Measurements from ENCODE around the gene CDS2.
A peak's percentile ranks its signal among the peaks of the same experiment; 100 is the strongest.

The CDS2 gene

DNA sequence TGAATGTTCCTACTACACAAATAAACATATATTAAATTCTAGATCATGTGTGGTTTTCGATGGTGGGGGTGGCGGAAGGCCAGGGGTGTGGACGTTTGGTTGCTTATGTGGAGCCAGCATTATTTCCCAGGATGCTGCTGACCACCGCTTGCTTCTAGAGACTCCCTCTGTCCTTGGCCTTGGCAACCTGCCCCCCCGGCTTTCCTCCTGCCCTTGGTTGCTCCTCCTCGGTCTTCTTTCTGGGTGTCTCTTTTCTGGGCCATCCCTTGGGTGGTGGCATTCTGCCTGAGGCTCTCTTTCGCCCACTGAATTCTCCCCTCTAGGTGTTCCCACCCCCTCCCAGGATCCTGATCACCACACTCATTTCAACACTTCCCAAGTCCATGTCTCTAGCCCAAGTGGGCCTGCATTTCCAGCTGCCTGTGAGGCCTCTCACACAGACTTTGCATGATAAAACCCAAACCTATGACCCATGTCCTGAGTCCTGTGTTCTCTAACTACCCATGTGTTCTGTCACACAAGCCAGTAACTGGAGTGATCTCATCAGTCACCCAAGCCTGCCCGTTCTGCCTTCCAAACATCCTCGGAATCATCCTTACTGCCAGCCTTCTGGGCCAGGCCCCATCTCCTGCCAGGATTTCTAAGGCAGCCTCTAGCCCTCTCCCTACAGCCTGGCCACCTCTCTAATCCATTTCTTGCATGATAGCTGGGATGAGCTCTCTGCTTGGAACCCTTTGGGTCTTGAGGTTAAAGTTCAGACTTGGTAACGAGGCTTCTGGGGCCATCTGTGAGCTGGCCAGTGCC lies 71.2 kb downstream of the CDS2 start:
- Histone ChIP-seq H2BK15ac (ENCODE audit: low read length) (no peak overlapping the region), H2BK5ac (ENCODE audit: low read length) (no peak overlapping the region), H2AK5ac (ENCODE audit: low read depth, low read length) (no peak overlapping the region), H3K14ac (ENCODE audit: low read length) (no peak overlapping the region), H2BK12ac (ENCODE audit: low read length) (no peak overlapping the region), H3K9me3 (replicated peaks in 1 of 2; ENCODE audit: control insufficient read depth in 2 of 2, insufficient read depth in 1 of 2, low read depth in 1 of 2, low read length in 2 of 2) (peaks cover 0 to 2% of the 10 kb centered on the region in 2 donors), H3K4me1 (ENCODE audit: control insufficient read depth in 2 of 2, insufficient read depth in 1 of 2, low read depth in 1 of 2, low read length in 2 of 2) (peaks cover 20 to 27% of the 10 kb centered on the region in 2 donors), H3K9ac (ENCODE audit: low read depth, low read length, poor library complexity) (no peak overlapping the region), H3K18ac (ENCODE audit: low read length) (no peak overlapping the region), H3K23ac (ENCODE audit: low read depth, low read length, poor library complexity) (no peak overlapping the region), H3K36me3 (replicated peaks in 1 of 2; ENCODE audit: control insufficient read depth in 2 of 2, insufficient read depth in 2 of 2, low read length in 2 of 2) (peaks cover 18 to 42% of the 10 kb centered on the region in 2 donors), H3K79me1 (ENCODE audit: low read depth, low read length) (peaks cover 5% of the 10 kb centered on the region), H2AFZ (ENCODE audit: low read length) (no peak overlapping the region), H3K27ac (replicated peaks; ENCODE audit: low read length) (no peak overlapping the region), H4K8ac (ENCODE audit: low read depth, low read length) (no peak overlapping the region), H3K4me3 (ENCODE audit: low read length in 2 of 2) (no peak overlapping the region), H2BK120ac (ENCODE audit: low read depth, low read length) (no peak overlapping the region), H3K27me3 (ENCODE audit: control insufficient read depth in 3 of 3, insufficient read depth in 3 of 3, low read depth in 1 of 3, low read length in 3 of 3) (peaks cover 0 to 2% (median 0%) of the 10 kb centered on the region in 3 experiments), H3K4ac (ENCODE audit: low read length) (no peak overlapping the region), H4K91ac (ENCODE audit: low read depth, low read length, poor library complexity) (no peak overlapping the region), H3K4me2 (ENCODE audit: insufficient read depth, low read length, poor library complexity, severe bottlenecking) (no peak overlapping the region)
- no peak for DNase-seq (ENCODE audit: low spot score)
- no CpG with 5 or more reads among the region's 10 CpGs for WGBS, 2 donors (ENCODE audit: extremely low coverage in 2 of 2, insufficient read length in 2 of 2, insufficient replicate concordance in 1 of 2)

- Histone ChIP-seq H3K27me3 (ENCODE audit: control insufficient read depth in 3 of 3, insufficient read depth in 3 of 3, low read depth in 1 of 3, low read length in 3 of 3) (peaks cover 0 to 2% (median 0%) of the 10 kb centered on the region in 3 experiments), H3K14ac (ENCODE audit: low read length) (no peak overlapping the region), H4K91ac (ENCODE audit: low read depth, low read length, poor library complexity) (no peak overlapping the region), H3K79me1 (ENCODE audit: low read depth, low read length) (peaks cover 5% of the 10 kb centered on the region), H3K27ac (replicated peaks; ENCODE audit: low read length) (no peak overlapping the region), H2BK15ac (ENCODE audit: low read length) (no peak overlapping the region), H3K9ac (ENCODE audit: low read depth, low read length, poor library complexity) (no peak overlapping the region), H3K4me2 (ENCODE audit: insufficient read depth, low read length, poor library complexity, severe bottlenecking) (no peak overlapping the region), H2BK120ac (ENCODE audit: low read depth, low read length) (no peak overlapping the region), H3K4me1 (ENCODE audit: control insufficient read depth in 2 of 2, insufficient read depth in 1 of 2, low read depth in 1 of 2, low read length in 2 of 2) (peaks cover 20 to 27% of the 10 kb centered on the region in 2 donors), H2AFZ (ENCODE audit: low read length) (no peak overlapping the region), H3K18ac (ENCODE audit: low read length) (no peak overlapping the region), H3K4ac (ENCODE audit: low read length) (no peak overlapping the region), H2BK12ac (ENCODE audit: low read length) (no peak overlapping the region), H4K8ac (ENCODE audit: low read depth, low read length) (no peak overlapping the region), H2AK5ac (ENCODE audit: low read depth, low read length) (no peak overlapping the region), H3K23ac (ENCODE audit: low read depth, low read length, poor library complexity) (no peak overlapping the region), H3K9me3 (replicated peaks in 1 of 2; ENCODE audit: control insufficient read depth in 2 of 2, insufficient read depth in 1 of 2, low read depth in 1 of 2, low read length in 2 of 2) (peaks cover 0 to 2% of the 10 kb centered on the region in 2 donors), H2BK5ac (ENCODE audit: low read length) (no peak overlapping the region), H3K36me3 (replicated peaks in 1 of 2; ENCODE audit: control insufficient read depth in 2 of 2, insufficient read depth in 2 of 2, low read length in 2 of 2) (peaks cover 18 to 38% of the 10 kb centered on the region in 2 donors), H3K4me3 (ENCODE audit: low read length in 2 of 2) (no peak overlapping the region)
- DNase-seq (ENCODE audit: low spot score), result no peak
- WGBS, 2 donors (ENCODE audit: extremely low coverage in 2 of 2, insufficient read length in 2 of 2, insufficient replicate concordance in 1 of 2), result no CpG with 5 or more reads among the region's 8 CpGs
These were observed 71.8 kb downstream of the CDS2 start for GRCh38 chr20:5198651-5198924.

- H3K9ac ChIP-seq (ENCODE audit: low read depth, low read length, poor library complexity), result no peak overlapping the region
- H4K91ac ChIP-seq (ENCODE audit: low read depth, low read length, poor library complexity), result no peak overlapping the region
- H3K79me1 ChIP-seq (ENCODE audit: low read depth, low read length), result no peaks in the 10 kb centered on the region
- no peak overlapping the region for H2AFZ ChIP-seq (ENCODE audit: low read length)
- no peak overlapping the region for H3K4me2 ChIP-seq (ENCODE audit: insufficient read depth, low read length, poor library complexity, severe bottlenecking)
- H3K4ac ChIP-seq (ENCODE audit: low read length), result no peak overlapping the region
- H2BK15ac ChIP-seq (ENCODE audit: low read length), result no peak overlapping the region
- no peak overlapping the region for H3K23ac ChIP-seq (ENCODE audit: low read depth, low read length, poor library complexity)
- H3K27me3 ChIP-seq (ENCODE audit: control insufficient read depth in 3 of 3, insufficient read depth in 3 of 3, low read depth in 1 of 3, low read length in 3 of 3), result no peaks in the 10 kb centered on the region
- H4K8ac ChIP-seq (ENCODE audit: low read depth, low read length), result no peak overlapping the region
- no peak overlapping the region for H2BK12ac ChIP-seq (ENCODE audit: low read length)
- no CpG with 5 or more reads among the region's 4 CpGs for WGBS, 2 donors (ENCODE audit: extremely low coverage in 2 of 2, insufficient read length in 2 of 2, insufficient replicate concordance in 1 of 2)
- no peak for DNase-seq (ENCODE audit: low spot score)
- H3K18ac ChIP-seq (ENCODE audit: low read length), result no peak overlapping the region
- peaks cover 0 to 2% of the 10 kb centered on the region in 2 donors for H3K9me3 ChIP-seq (replicated peaks in 1 of 2; ENCODE audit: control insufficient read depth in 2 of 2, insufficient read depth in 1 of 2, low read depth in 1 of 2, low read length in 2 of 2)
- no peak overlapping the region for H3K14ac ChIP-seq (ENCODE audit: low read length)
- H2BK5ac ChIP-seq (ENCODE audit: low read length), result no peak overlapping the region
- H3K4me1 ChIP-seq (ENCODE audit: control insufficient read depth in 2 of 2, insufficient read depth in 1 of 2, low read depth in 1 of 2, low read length in 2 of 2), result peaks cover 0 to 4% of the 10 kb centered on the region in 2 donors
- H3K36me3 ChIP-seq (replicated peaks in 1 of 2; ENCODE audit: control insufficient read depth in 2 of 2, insufficient read depth in 2 of 2, low read length in 2 of 2), result peaks cover 4 to 12% of the 10 kb centered on the region in 2 donors
- no peak overlapping the region for H3K4me3 ChIP-seq (ENCODE audit: low read length in 2 of 2)
- no peak overlapping the region for H2BK120ac ChIP-seq (ENCODE audit: low read depth, low read length)
- no peak overlapping the region for H2AK5ac ChIP-seq (ENCODE audit: low read depth, low read length)
- H3K27ac ChIP-seq (replicated peaks; ENCODE audit: low read length), result no peak overlapping the region
These were observed 76.6 kb downstream of the CDS2 start for GRCh38 chr20:5203380-5203779.

GRCh38 chr20:5205348-5206210 lies 78.8 kb downstream of the CDS2 start:
- WGBS, 2 donors (ENCODE audit: extremely low coverage in 2 of 2, insufficient read length in 2 of 2, insufficient replicate concordance in 1 of 2), result no CpG with 5 or more reads among the region's 10 CpGs
- H3K4me1 ChIP-seq (ENCODE audit: control insufficient read depth in 2 of 2, insufficient read depth in 1 of 2, low read depth in 1 of 2, low read length in 2 of 2), result peaks cover 0 to 4% of the 10 kb centered on the region in 2 donors
- no peak overlapping the region for H3K4me3 ChIP-seq (ENCODE audit: low read length in 2 of 2)
- H2BK15ac ChIP-seq (ENCODE audit: low read length), result no peak overlapping the region
- H4K91ac ChIP-seq (ENCODE audit: low read depth, low read length, poor library complexity), result no peak overlapping the region
- no peak overlapping the region for H3K14ac ChIP-seq (ENCODE audit: low read length)
- peaks cover 0 to 6% of the 10 kb centered on the region in 2 donors for H3K9me3 ChIP-seq (replicated peaks in 1 of 2; ENCODE audit: control insufficient read depth in 2 of 2, insufficient read depth in 1 of 2, low read depth in 1 of 2, low read length in 2 of 2)
- no peak overlapping the region for H3K27ac ChIP-seq (replicated peaks; ENCODE audit: low read length)
- H3K79me1 ChIP-seq (ENCODE audit: low read depth, low read length), result no peaks in the 10 kb centered on the region
- no peak overlapping the region for H2AFZ ChIP-seq (ENCODE audit: low read length)
- H2BK5ac ChIP-seq (ENCODE audit: low read length), result no peak overlapping the region
- H2AK5ac ChIP-seq (ENCODE audit: low read depth, low read length), result no peak overlapping the region
- H3K36me3 ChIP-seq (replicated peaks in 1 of 2; ENCODE audit: control insufficient read depth in 2 of 2, insufficient read depth in 2 of 2, low read length in 2 of 2), result peaks cover 0 to 12% of the 10 kb centered on the region in 2 donors
- no peak overlapping the region for H3K4me2 ChIP-seq (ENCODE audit: insufficient read depth, low read length, poor library complexity, severe bottlenecking)
- H3K18ac ChIP-seq (ENCODE audit: low read length), result no peak overlapping the region
- H3K9ac ChIP-seq (ENCODE audit: low read depth, low read length, poor library complexity), result no peak overlapping the region
- H2BK120ac ChIP-seq (ENCODE audit: low read depth, low read length), result no peak overlapping the region
- H2BK12ac ChIP-seq (ENCODE audit: low read length), result no peak overlapping the region
- peak; percentile 73 for DNase-seq (ENCODE audit: low spot score)
- H3K23ac ChIP-seq (ENCODE audit: low read depth, low read length, poor library complexity), result no peak overlapping the region
- H3K4ac ChIP-seq (ENCODE audit: low read length), result no peak overlapping the region
- H4K8ac ChIP-seq (ENCODE audit: low read depth, low read length), result no peak overlapping the region
- no peaks in the 10 kb centered on the region for H3K27me3 ChIP-seq (ENCODE audit: control insufficient read depth in 3 of 3, insufficient read depth in 3 of 3, low read depth in 1 of 3, low read length in 3 of 3)

Measured in neuronal stem cell (in vitro differentiated cells).